Prostate gland (tissue), 2 donors: Measurements from ENCODE around the gene TEP1. TPM values are rescaled to one million over a fixed set of nuclear protein-coding genes. Genes with fewer than 3 reads are reported as not detected.

Experiments used
- DNase-seq: peaks from one replicate; pipeline ENCODE4 v3.0.0-alpha.2; 2019; ENCODE audit warnings: low spot score
- H3K27ac ChIP-seq, 2 donors: fragments of 200-600 bp; sonication (generic); 2 replicates each; pipeline ENCODE4 v1.5.1; 2017 to 2019
- H3K27me3 ChIP-seq: fragments of 200-600 bp; sonication (generic); replicated peaks from 2 replicates; pipeline ENCODE4 v1.5.1; 2019; ENCODE audit not compliant: insufficient read depth
- H3K36me3 ChIP-seq, 2 donors: fragments of 200-600 bp; sonication (generic); 1 replicate in 1 of 2; 2 replicates in 1 of 2; pipeline versions ENCODE4 v1.5.1 to v1.8.1; 2017 to 2019
- H3K4me1 ChIP-seq: fragments of 200-600 bp; sonication (generic); replicated peaks from 2 replicates; pipeline ENCODE4 v1.5.1; 2019
- H3K4me3 ChIP-seq, 2 donors: fragments of 200-600 bp; sonication (generic); 2 replicates each; pipeline ENCODE4 v1.5.1; 2017 to 2019
- H3K9me3 ChIP-seq: fragments of 200-600 bp; sonication (generic); 2 replicates; pipeline ENCODE4 v1.5.1; 2017
- POLR2A ChIP-seq: fragments of 450-650 bp; IDR thresholded peaks from one replicate; pipeline ENCODE4 v1.6.1; 2016; ENCODE audit warnings: antibody characterized with exemption, mild to moderate bottlenecking
- POLR2AphosphoS5 ChIP-seq: sonication (generic); formaldehyde crosslinking; IDR thresholded peaks from one replicate; pipeline ENCODE4 v1.6.1; 2017; ENCODE audit warnings: antibody characterized with exemption
- WGBS: methylation state at CpG from one replicate; pipeline ENCODE4 v1.1.5; 2018; 5-methylcytosine and 5-hydroxymethylcytosine counted together
- intact Hi-C: fragments of 100-400 bp; cut with DNase I; formaldehyde crosslinking; loops from one replicate; pipeline ENCODE4 v1.14.2; 2022
- total RNA-seq, 2 donors: library from RNA; depleted of rRNA; stranded (reverse); fragments of >200 nt; gene quantifications; one replicate each; pipeline ENCODE4 v1.1.0, GENCODE V29; 2016
- TF ChIP-seq, protein P1 (sequence below), 4 experiments: fragments of 200-600 bp in 2 of 4; fragments of 450-650 bp in 2 of 4; sonication (generic) in 2 of 4; IDR thresholded peaks; 1 replicate in 3 of 4; 2 replicates in 1 of 4; pipeline ENCODE4 v1.5.1; 2016 to 2019; ENCODE audit warnings: antibody characterized with exemption in 4 of 4, mild to moderate bottlenecking in 2 of 4, moderate library complexity in 2 of 4

The TEP1 gene
- total RNA-seq, 2 donors from 2014 or later: 25.8 to 31.0 TPM

DNA sequence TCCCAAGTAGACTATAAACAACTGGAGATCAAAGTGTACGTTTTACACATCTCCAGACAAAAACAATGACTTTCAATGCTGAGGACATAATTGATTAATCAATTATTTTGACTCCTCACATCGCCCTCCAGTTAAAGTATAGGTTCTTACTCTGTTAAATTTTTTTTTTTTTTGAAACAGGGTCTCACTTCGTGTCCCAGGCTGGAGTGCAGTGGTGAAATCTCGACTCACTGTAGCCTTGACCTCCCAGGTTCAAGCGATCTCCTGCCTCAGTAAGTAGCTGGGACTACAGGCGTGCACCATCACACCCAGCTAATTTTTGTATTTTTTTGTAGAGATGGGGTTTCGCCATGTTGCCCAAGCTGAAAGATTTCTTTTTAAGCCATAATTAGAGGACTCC, 79.3 kb downstream of the TEP1 start:
- WGBS: 82% methylated on average over 7 of the region's 7 CpGs
- DNase-seq: no peak
- Histone ChIP-seq H3K4me3 (no peak overlapping the region), H3K36me3 (no peaks in the 10 kb centered on the region), H3K27me3 (no peaks in the 10 kb centered on the region), H3K4me1 (no peaks in the 10 kb centered on the region), H3K9me3 (no peaks in the 10 kb centered on the region), H3K27ac (peak overlapping the region in 1 of 2 donors; percentile 83)
- no peak for TF ChIP-seq POLR2A
- intact Hi-C loops: loop anchor here (5.0 kb wide), 2 partner anchors 78 to 278 kb away; partner anchors contain the start of gene TEP1

DNA sequence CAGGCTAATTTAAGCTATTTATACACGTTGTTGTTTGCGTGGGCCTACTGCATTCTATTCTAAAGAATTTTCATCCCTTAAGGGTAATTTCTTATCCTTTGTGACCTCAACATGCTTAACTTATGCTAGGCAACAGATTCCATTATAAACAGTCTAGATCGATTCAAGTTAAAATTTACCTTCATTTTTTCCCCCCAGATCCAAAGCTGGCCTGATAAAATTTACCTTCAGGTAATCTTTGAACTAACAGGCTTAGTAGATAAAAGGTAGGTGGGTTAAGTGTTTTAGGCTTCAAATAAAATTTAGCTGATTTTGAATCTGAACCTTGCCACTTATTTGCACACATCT, 79.8 kb downstream of the TEP1 start:
- no peaks in the 10 kb centered on the region for H3K36me3 ChIP-seq
- peak overlapping the region; percentile 35 to 48 for H3K4me3 ChIP-seq
- H3K27me3 ChIP-seq: no peaks in the 10 kb centered on the region
- intact Hi-C loops: loop anchor here (5.0 kb wide), 2 partner anchors 79 to 279 kb away; partner anchors contain the start of gene TEP1
- DNase-seq: no peak
- WGBS: 7% methylated on average over 3 of the region's 3 CpGs
- no peaks in the 10 kb centered on the region for H3K9me3 ChIP-seq
- H3K4me1 ChIP-seq: no peaks in the 10 kb centered on the region
- TF ChIP-seq POLR2A (no peak), POLR2AphosphoS5 (no peak)
- TF ChIP-seq, protein P1, sequence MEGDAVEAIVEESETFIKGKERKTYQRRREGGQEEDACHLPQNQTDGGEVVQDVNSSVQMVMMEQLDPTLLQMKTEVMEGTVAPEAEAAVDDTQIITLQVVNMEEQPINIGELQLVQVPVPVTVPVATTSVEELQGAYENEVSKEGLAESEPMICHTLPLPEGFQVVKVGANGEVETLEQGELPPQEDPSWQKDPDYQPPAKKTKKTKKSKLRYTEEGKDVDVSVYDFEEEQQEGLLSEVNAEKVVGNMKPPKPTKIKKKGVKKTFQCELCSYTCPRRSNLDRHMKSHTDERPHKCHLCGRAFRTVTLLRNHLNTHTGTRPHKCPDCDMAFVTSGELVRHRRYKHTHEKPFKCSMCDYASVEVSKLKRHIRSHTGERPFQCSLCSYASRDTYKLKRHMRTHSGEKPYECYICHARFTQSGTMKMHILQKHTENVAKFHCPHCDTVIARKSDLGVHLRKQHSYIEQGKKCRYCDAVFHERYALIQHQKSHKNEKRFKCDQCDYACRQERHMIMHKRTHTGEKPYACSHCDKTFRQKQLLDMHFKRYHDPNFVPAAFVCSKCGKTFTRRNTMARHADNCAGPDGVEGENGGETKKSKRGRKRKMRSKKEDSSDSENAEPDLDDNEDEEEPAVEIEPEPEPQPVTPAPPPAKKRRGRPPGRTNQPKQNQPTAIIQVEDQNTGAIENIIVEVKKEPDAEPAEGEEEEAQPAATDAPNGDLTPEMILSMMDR (IDR thresholded peaks at IDR 0.05): no peak
- peak overlapping the region; percentile 75 to 83 for H3K27ac ChIP-seq

DNA sequence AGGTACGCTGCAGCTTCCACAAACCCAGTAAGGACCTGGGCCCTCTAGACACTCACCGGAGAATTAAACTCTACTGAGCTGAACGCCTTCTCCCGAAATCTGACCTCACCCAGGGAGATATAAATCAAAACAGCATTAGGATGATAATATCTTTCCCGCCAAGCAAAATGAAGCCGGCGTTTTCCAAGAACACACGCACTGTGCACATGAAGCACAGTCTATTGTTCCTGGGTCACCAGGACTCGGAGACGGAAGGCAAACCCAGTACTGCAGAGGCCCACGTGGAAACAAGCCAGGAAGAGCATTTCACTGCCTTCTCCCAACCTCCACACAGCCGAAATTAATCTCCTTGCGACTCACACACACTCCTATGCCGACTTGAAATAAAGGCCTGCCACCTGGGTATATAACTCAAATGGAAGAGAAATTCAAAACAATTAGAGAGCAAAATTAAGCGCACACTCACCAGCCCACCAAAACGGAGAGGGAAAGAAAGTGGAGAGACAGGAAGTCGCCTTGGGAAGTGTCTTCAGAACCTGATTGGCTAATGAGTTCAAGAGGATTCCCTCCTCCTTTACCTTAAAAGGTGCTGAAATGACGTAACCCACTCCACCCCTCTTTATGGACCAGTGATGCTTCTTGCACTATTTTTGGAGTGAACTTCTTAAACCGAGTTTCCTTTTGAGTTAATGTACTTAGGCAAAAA, 80.4 kb downstream of the TEP1 start, which contains the start of gene CCNB1IP1:
Gene CCNB1IP1 (minus strand): TSS at position 492 of the 706 bp plus-strand sequence. CDS start 16,756 bp downstream, outside the sequence.
- under 1% methylated on average over 19 of the region's 19 CpGs for WGBS
- Histone ChIP-seq H3K27ac (peak within 1 kb of the TSS; percentile 75 to 83), H3K36me3 (no peaks in the 10 kb centered on the region), H3K27me3 (no peaks in the 10 kb centered on the region), H3K9me3 (no peaks in the 10 kb centered on the region), H3K4me3 (peak within 1 kb of the TSS; percentile 35 to 48), H3K4me1 (no peaks in the 10 kb centered on the region)
- DNase-seq: peak; percentile 77
- intact Hi-C loops: loop anchor here (5.0 kb wide), 2 partner anchors 79 to 279 kb away; partner anchors contain the start of gene TEP1
- TF ChIP-seq, protein P1 (IDR thresholded peaks at IDR 0.05): no peak
- TF ChIP-seq POLR2AphosphoS5: peak; percentile 90
- peak; percentile 33 for TF ChIP-seq POLR2A

DNA sequence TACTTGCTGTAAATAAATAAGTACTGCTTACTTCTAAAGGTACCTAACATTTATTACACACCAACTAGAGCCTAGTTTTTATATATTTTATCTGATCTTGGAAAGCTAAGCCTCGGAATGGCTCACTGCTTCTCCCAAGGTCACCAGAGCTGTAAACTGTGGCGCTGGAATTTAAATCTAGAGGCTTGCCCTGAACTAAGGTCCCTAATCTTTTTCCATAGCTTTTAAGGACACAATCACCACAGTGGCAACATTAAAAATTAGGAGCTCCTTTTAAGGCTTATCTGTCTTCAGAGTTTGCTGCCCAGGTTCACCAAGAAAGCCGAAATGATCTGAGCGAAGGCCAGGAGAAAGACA, 80.9 kb downstream of the TEP1 start:
- no peaks in the 10 kb centered on the region for H3K9me3 ChIP-seq
- H3K4me1 ChIP-seq: no peaks in the 10 kb centered on the region
- 2% methylated on average over 4 of the region's 4 CpGs for WGBS
- intact Hi-C loops: loop anchor here (5.0 kb wide), 2 partner anchors 80 to 280 kb away; partner anchors contain the start of gene TEP1
- H3K4me3 ChIP-seq: peak overlapping the region; percentile 35 to 48
- no peaks in the 10 kb centered on the region for H3K27me3 ChIP-seq
- no peak for DNase-seq
- no peak for TF ChIP-seq POLR2AphosphoS5
- TF ChIP-seq, protein P1 (IDR thresholded peaks at IDR 0.05): no peak
- no peak for TF ChIP-seq POLR2A
- H3K36me3 ChIP-seq: no peaks in the 10 kb centered on the region
- peak overlapping the region; percentile 75 to 83 for H3K27ac ChIP-seq

DNA sequence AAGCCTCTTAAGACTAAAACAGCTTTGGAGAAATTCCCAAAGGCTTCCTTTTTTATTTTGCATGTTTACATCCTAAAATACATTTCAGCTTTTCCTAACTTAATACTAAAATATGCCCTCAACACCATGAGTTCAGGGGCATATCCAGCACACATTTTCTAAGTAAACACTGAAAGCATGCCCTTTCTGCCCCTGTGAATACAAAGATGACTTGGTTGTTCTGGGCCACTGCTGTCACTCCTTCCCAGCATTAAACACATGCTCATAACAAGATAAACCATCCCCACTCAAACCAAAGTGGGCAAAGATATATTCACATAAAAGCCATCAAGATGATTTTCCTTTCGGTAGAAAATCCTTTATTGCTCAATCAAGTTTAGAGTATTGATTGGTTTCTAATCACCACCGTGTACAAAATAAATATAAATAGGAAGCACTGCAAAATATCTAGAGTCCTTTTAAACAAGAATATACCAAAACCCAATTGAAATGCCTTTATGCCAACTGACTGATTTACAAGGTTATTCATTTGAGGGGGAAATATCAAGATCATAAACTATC, 82.2 kb downstream of the TEP1 start:
- WGBS: 69% methylated on average over 2 of the region's 2 CpGs
- no peak overlapping the region for H3K27ac ChIP-seq
- no peaks in the 10 kb centered on the region for H3K4me1 ChIP-seq
- DNase-seq: no peak
- intact Hi-C loops: loop anchor here (5.0 kb wide), 2 partner anchors 81 to 281 kb away; partner anchors contain the start of gene TEP1
- no peaks in the 10 kb centered on the region for H3K27me3 ChIP-seq
- H3K36me3 ChIP-seq: no peaks in the 10 kb centered on the region
- TF ChIP-seq, protein P1 (IDR thresholded peaks at IDR 0.05): no peak
- TF ChIP-seq POLR2A (no peak), POLR2AphosphoS5 (no peak)
- H3K9me3 ChIP-seq: no peaks in the 10 kb centered on the region
- no peak overlapping the region for H3K4me3 ChIP-seq
